ENCODE data around the gene CD9. TPM values are rescaled to one million over a fixed set of nuclear protein-coding genes. Genes with fewer than 3 reads are reported as not detected.

CD9 gene
- polyA plus RNA-seq, 1 of the 3 experiments (the other 2 are of a cell fraction), result 76.6 TPM

GRCh38 chr12:6203601-6204000 lies 3.4 kb downstream of the CD9 start:
- Histone ChIP-seq H2AFZ (ENCODE audit: low read depth) (no peak overlapping the region), H3F3A (replicated peaks; ENCODE audit: insufficient read depth) (no peaks in the 10 kb centered on the region), H3K9me2 (no peaks in the 10 kb centered on the region), H3K4me2 (no peak overlapping the region), H3K4me1 (ENCODE audit: control insufficient read depth in 1 of 2, insufficient read depth in 2 of 2, low read depth in 1 of 2, low read length in 1 of 2) (peaks cover 0 to 58% of the 10 kb centered on the region in 2 experiments; a peak in 1 of 4 replicates), H4K20me1 (ENCODE audit: insufficient read depth) (no peaks in the 10 kb centered on the region), H3K79me2 (ENCODE audit: insufficient read depth) (peaks cover 10% of the 10 kb centered on the region; the same call in 1 of the 2 replicates), H3K36me3 (replicated peaks in 1 of 2; ENCODE audit: control insufficient read depth in 1 of 2, insufficient read depth in 2 of 2, low read length in 1 of 2) (no peaks in the 10 kb centered on the region), H3K27ac (ENCODE audit: low read depth in 2 of 2, low read length in 1 of 2) (peak overlapping the region in 1 of 2 experiments; percentile 19; a peak in 1 of 4 replicates), H3K9ac (no peak overlapping the region), H3K4me3 (ENCODE audit: low read depth in 2 of 2, low read length in 1 of 2) (peak overlapping the region in 1 of 2 experiments; percentile 79; a peak in 1 of 4 replicates), H3K9me3 (no peaks in the 10 kb centered on the region), H3K27me3 (ENCODE audit: insufficient read depth) (no peaks in the 10 kb centered on the region)
- CTCF ChIA-PET, result interaction anchor here (1.0 to 14.3 kb wide), 4 partner anchors 8 to 136 kb away, joined by 3 to 299 read pairs (median 24); no protein-coding TSS in a partner anchor
- no peak for DNase-seq
- POLR2A ChIA-PET, result no interaction called here
- no peak for TF ChIP-seq YY1 (IDR thresholded peaks at IDR 0.05; ENCODE audit: low read depth)
- TF ChIP-seq IRF3 (IDR thresholded peaks at IDR 0.05; ENCODE audit: low read depth, low read length), result no peak
- TF ChIP-seq FOSL2 (IDR thresholded peaks at IDR 0.05; ENCODE audit: borderline replicate concordance, low read depth), result no peak
- 96% methylated on average over 3 of the region's 3 CpGs for whole genome bisulfite sequencing (ENCODE audit: low lambda C conversion rate)

GRCh38 chr12:6204533-6205143 lies 4.4 kb downstream of the CD9 start:
- H3K4me2 ChIP-seq, result no peak overlapping the region
- CTCF ChIA-PET, result interaction anchor here (1.0 to 14.3 kb wide), 5 partner anchors 9 to 165 kb away, joined by 3 to 299 read pairs (median 3); no protein-coding TSS in a partner anchor

More at GRCh38 chr12:6204533-6205143, 4.4 kb downstream of the CD9 start:
- Histone ChIP-seq H3K9ac (no peak overlapping the region), H3K27ac (ENCODE audit: low read depth in 2 of 2, low read length in 1 of 2) (peak overlapping the region in 1 of 2 experiments; percentile 29; a peak in 1 of 4 replicates), H3K4me1 (ENCODE audit: control insufficient read depth in 1 of 2, insufficient read depth in 2 of 2, low read depth in 1 of 2, low read length in 1 of 2) (peaks cover 0 to 51% of the 10 kb centered on the region in 2 experiments; a peak in 1 of 4 replicates), H3K79me2 (ENCODE audit: insufficient read depth) (peaks cover 10% of the 10 kb centered on the region; the same call in 1 of the 2 replicates), H3K4me3 (ENCODE audit: low read depth in 2 of 2, low read length in 1 of 2) (peak overlapping the region in 1 of 2 experiments; percentile 1; a peak in 1 of 4 replicates), H3F3A (replicated peaks; ENCODE audit: insufficient read depth) (no peaks in the 10 kb centered on the region), H3K9me2 (no peaks in the 10 kb centered on the region), H3K27me3 (ENCODE audit: insufficient read depth) (no peaks in the 10 kb centered on the region), H3K9me3 (no peaks in the 10 kb centered on the region), H4K20me1 (ENCODE audit: insufficient read depth) (no peaks in the 10 kb centered on the region), H2AFZ (ENCODE audit: low read depth) (no peak overlapping the region), H3K36me3 (replicated peaks in 1 of 2; ENCODE audit: control insufficient read depth in 1 of 2, insufficient read depth in 2 of 2, low read length in 1 of 2) (no peaks in the 10 kb centered on the region)
- TF ChIP-seq CTCF (IDR thresholded peaks at IDR 0.05) (no peak), RAD21 (IDR thresholded peaks at IDR 0.05; ENCODE audit: low read length) (0 out of 2 replicates have a peak, but pooled peaks have one; percentile 31), MEF2A (IDR thresholded peaks at IDR 0.05; ENCODE audit: borderline replicate concordance, low read depth) (no peak), FOSL2 (IDR thresholded peaks at IDR 0.05; ENCODE audit: borderline replicate concordance, low read depth) (no peak)
- DNase-seq, result no peak
- POLR2A ChIA-PET, result no interaction called here
- 89% methylated on average over 5 of the region's 5 CpGs for WGBS (ENCODE audit: low lambda C conversion rate)
